IMR-90 (cell line): ENCODE measurements around the gene MPPED2. TPM values are rescaled to one million over a fixed set of nuclear protein-coding genes. Genes with fewer than 3 reads are reported as not detected.

ENCODE experiments used
- ATAC-seq: fragments of 200-7000 bp; cut with Tn5 transposase; 2 replicates; pipeline ENCODE4 v1.9.1; 2020; ENCODE audit warnings: low read depth, mild to moderate bottlenecking, moderate library complexity
- BruUV-seq: library from RNA; stranded (reverse); fragments of 400-500 nt; replicated peaks from 2 replicates; lab custom pipeline; 2021; lab: Mats Ljungman, UMichigan
- CTCF ChIA-PET: fragments of 300-600 bp; formaldehyde crosslinking; extraction: SDS; loops from one replicate; lab custom pipeline; 2021; ENCODE audit warnings: antibody characterized with exemption; lab: Yijun Ruan, JAX
- POLR2A ChIA-PET: fragments of 300-600 bp; sonication (Branson Sonifier 250); formaldehyde crosslinking; loops from one replicate; lab custom pipeline; 2022; ENCODE audit warnings: antibody characterized with exemption; ENCODE audit not compliant: unreplicated experiment; lab: Charles Lee
- DNase-seq: peaks from one replicate; pipeline ENCODE4 v3.0.0; 2013
- H2AFZ ChIP-seq: replicated peaks from 2 replicates; pipeline ENCODE3; 2013; ENCODE audit warnings: low read length, mild to moderate bottlenecking; ENCODE audit not compliant: poor library complexity
- H2AK5ac ChIP-seq: 2 replicates; pipeline ENCODE4 v1.6.1; 2013; ENCODE audit warnings: low read depth, low read length, inconsistent platforms
- H2AK9ac ChIP-seq: replicated peaks from 2 replicates; pipeline ENCODE3; 2013; ENCODE audit warnings: mild to moderate bottlenecking, low read depth, low read length, moderate library complexity; ENCODE audit not compliant: poor library complexity
- H2BK120ac ChIP-seq: 2 replicates; pipeline ENCODE4 v1.6.1; 2013; ENCODE audit warnings: low read depth, low read length, inconsistent platforms
- H2BK15ac ChIP-seq: 3 replicates; pipeline ENCODE4 v1.6.1; 2013; ENCODE audit warnings: low read depth, low read length, inconsistent platforms
- H2BK20ac ChIP-seq: 2 replicates; pipeline ENCODE4 v1.6.1; 2013; ENCODE audit warnings: low read depth, mild to moderate bottlenecking, inconsistent platforms, low read length, moderate library complexity
- H2BK5ac ChIP-seq: 2 replicates; pipeline ENCODE4 v1.6.1; 2013; ENCODE audit warnings: mild to moderate bottlenecking, low read depth, low read length, inconsistent platforms; ENCODE audit not compliant: poor library complexity, severe bottlenecking
- H3K14ac ChIP-seq: replicated peaks from 2 replicates; pipeline ENCODE4 v1.6.1; 2013; ENCODE audit warnings: low read depth, low read length, inconsistent platforms
- H3K18ac ChIP-seq: 2 replicates; pipeline ENCODE4 v1.6.1; 2013; ENCODE audit warnings: low read depth, low read length, control low read depth
- H3K23ac ChIP-seq: 2 replicates; pipeline ENCODE4 v1.6.1; 2013; ENCODE audit warnings: low read depth, low read length, inconsistent platforms
- H3K27ac ChIP-seq: 2 replicates; pipeline ENCODE4 v1.5.1; 2013; ENCODE audit warnings: mild to moderate bottlenecking, control low read depth, low read length; ENCODE audit not compliant: insufficient read depth
- H3K27me3 ChIP-seq: 2 replicates; pipeline ENCODE4 v1.6.1; 2013; ENCODE audit warnings: low read length; ENCODE audit not compliant: control insufficient read depth, insufficient read depth
- H3K36me3 ChIP-seq: 2 replicates; pipeline ENCODE4 v1.6.1; 2013; ENCODE audit warnings: low read length, mixed read lengths; ENCODE audit not compliant: control insufficient read depth, insufficient read depth
- H3K4ac ChIP-seq: 2 replicates; pipeline ENCODE4 v1.6.1; 2013; ENCODE audit warnings: low read depth, low read length, inconsistent platforms
- H3K4me1 ChIP-seq: 2 replicates; pipeline ENCODE4 v1.6.1; 2013; ENCODE audit warnings: low read length, mixed read lengths; ENCODE audit not compliant: control insufficient read depth, insufficient read depth
- H3K4me2 ChIP-seq: 2 replicates; pipeline ENCODE4 v1.6.1; 2013; ENCODE audit warnings: low read depth, mild to moderate bottlenecking, control low read depth, low read length, moderate library complexity
- H3K4me3 ChIP-seq: 2 replicates; pipeline ENCODE4 v1.5.1; 2013; ENCODE audit warnings: low read depth, mild to moderate bottlenecking, control low read depth, low read length, moderate library complexity; ENCODE audit not compliant: insufficient read depth
- H3K56ac ChIP-seq: 2 replicates; pipeline ENCODE4 v1.6.1; 2013; ENCODE audit warnings: low read length, inconsistent platforms; ENCODE audit not compliant: insufficient read depth; ENCODE audit errors: extremely low read depth
- H3K79me1 ChIP-seq, 2 experiments: 2 replicates each; pipeline ENCODE4 v1.6.1; 2013; ENCODE audit warnings: low read length in 2 of 2, inconsistent platforms in 1 of 2, low read depth in 1 of 2
- H3K9ac ChIP-seq: 2 replicates; pipeline ENCODE4 v1.6.1; 2013; ENCODE audit warnings: low read depth, low read length, control low read depth
- H3K9me1 ChIP-seq: 2 replicates; pipeline ENCODE4 v1.6.1; 2013; ENCODE audit warnings: low read length, inconsistent platforms; ENCODE audit not compliant: insufficient read depth
- H3K9me3 ChIP-seq: 2 replicates; pipeline ENCODE4 v1.6.1; 2013; ENCODE audit warnings: low read length; ENCODE audit not compliant: control insufficient read depth, insufficient read depth
- H4K20me1 ChIP-seq: 2 replicates; pipeline ENCODE4 v1.6.1; 2013; ENCODE audit warnings: low read length, inconsistent platforms; ENCODE audit not compliant: insufficient read depth
- H4K5ac ChIP-seq: 2 replicates; pipeline ENCODE4 v1.6.1; 2013; ENCODE audit warnings: mild to moderate bottlenecking, low read depth, low read length, control low read depth
- H4K8ac ChIP-seq, 2 experiments: 2 replicates each; pipeline ENCODE4 v1.6.1; 2013; ENCODE audit warnings: low read depth in 2 of 2, low read length in 2 of 2, control low read depth in 1 of 2, inconsistent platforms in 1 of 2
- H4K91ac ChIP-seq: 2 replicates; pipeline ENCODE4 v1.6.1; 2013; ENCODE audit warnings: low read depth, low read length, inconsistent platforms; ENCODE audit not compliant: insufficient read depth
- BHLHE40 ChIP-seq: fragments of 150-350 bp; IDR thresholded peaks from 2 replicates; pipeline ENCODE4 v1.6.1; 2016; ENCODE audit warnings: mild to moderate bottlenecking, low read depth, low read length
- CEBPB ChIP-seq: IDR thresholded peaks from 2 replicates; pipeline ENCODE4 v1.6.1; 2012; ENCODE audit warnings: low read depth, low read length, improper control_type of control experiment
- ELK1 ChIP-seq: fragments of 150-350 bp; IDR thresholded peaks from 2 replicates; pipeline ENCODE4 v1.6.1; 2016; ENCODE audit warnings: low read depth, mild to moderate bottlenecking, low read length, moderate library complexity, borderline replicate concordance
- FOS ChIP-seq: fragments of 150-350 bp; IDR thresholded peaks from 2 replicates; pipeline ENCODE4 v1.6.1; 2016; ENCODE audit warnings: low read depth, low read length
- MAFK ChIP-seq: IDR thresholded peaks from 2 replicates; pipeline ENCODE4 v1.6.1; 2012; ENCODE audit warnings: low read depth, low read length, improper control_type of control experiment
- MAZ ChIP-seq: IDR thresholded peaks from 2 replicates; pipeline ENCODE4 v1.6.1; 2012; ENCODE audit warnings: low read depth, mild to moderate bottlenecking, low read length, improper control_type of control experiment, moderate library complexity, borderline replicate concordance
- MXI1 ChIP-seq: IDR thresholded peaks from 2 replicates; pipeline ENCODE4 v1.6.1; 2012; ENCODE audit warnings: low read depth, mild to moderate bottlenecking, low read length, moderate library complexity, borderline replicate concordance
- NFE2L2 ChIP-seq: fragments of 150-350 bp; IDR thresholded peaks from 2 replicates; pipeline ENCODE4 v1.6.1; 2016; ENCODE audit warnings: low read depth, mild to moderate bottlenecking, low read length
- POLR2A ChIP-seq: IDR thresholded peaks from 2 replicates; pipeline ENCODE4 v1.6.1; 2012; ENCODE audit warnings: mild to moderate bottlenecking, low read depth, low read length
- RAD21 ChIP-seq: IDR thresholded peaks from 2 replicates; pipeline ENCODE4 v1.6.1; 2012; ENCODE audit warnings: low read length, improper control_type of control experiment
- RFX5 ChIP-seq: IDR thresholded peaks from 2 replicates; pipeline ENCODE4 v1.8.0; 2012; ENCODE audit warnings: low read depth, mild to moderate bottlenecking, low read length, moderate library complexity
- SMC3 ChIP-seq: fragments of 150-350 bp; IDR thresholded peaks from 2 replicates; pipeline ENCODE4 v1.6.1; 2016; ENCODE audit warnings: low read depth, mild to moderate bottlenecking, antibody characterized with exemption, low read length, moderate library complexity
- WGBS, 2 experiments: methylation state at CpG; one replicate each; pipeline versions ENCODE4 v1.1.5 to v1.1.7; 2013; ENCODE audit warnings: missing lambda C conversion rate in 2 of 2; ENCODE audit not compliant: insufficient read length in 1 of 2; ENCODE audit errors: extremely low coverage in 2 of 2; 5-methylcytosine and 5-hydroxymethylcytosine counted together
- dilution Hi-C: fragments of 300-500 bp; cut with HindIII; formaldehyde crosslinking; loops from one replicate; pipeline ENCODE4 v1.14.3; 2018; ENCODE audit warnings: low sequenced_read_pairs; ENCODE audit not compliant: unreplicated experiment
- in situ Hi-C: fragments of 300-500 bp; cut with MboI; formaldehyde crosslinking; loops from 3 replicates; pipeline ENCODE4 v1.14.3; 2019; ENCODE audit warnings: low sequenced_read_pairs, inconsistent platforms, mixed read lengths
- intact Hi-C: fragments of 100-400 bp; cut with micrococcal nuclease; formaldehyde crosslinking; loops from 2 replicates; pipeline ENCODE4 v1.10.0; 2022
- polyA plus RNA-seq, 3 experiments: library from polyadenylated mRNA; depleted of rRNA; stranded (reverse); fragments of >200 nt; gene quantifications; 2 replicates each; pipeline ENCODE4 v1.2.3, GENCODE V29; 2012; ENCODE audit warnings: low replicate concordance in 1 of 3
- total RNA-seq: library from RNA; depleted of rRNA; stranded (reverse); fragments of >200 nt; gene quantifications from 2 replicates; pipeline ENCODE4 v1.2.3, GENCODE V29; 2012

The MPPED2 gene
- total and polyA plus RNA-seq, 2 of the 4 experiments (the other 2 are of a cell fraction): 0.10 TPM; not detected in 1

DNA sequence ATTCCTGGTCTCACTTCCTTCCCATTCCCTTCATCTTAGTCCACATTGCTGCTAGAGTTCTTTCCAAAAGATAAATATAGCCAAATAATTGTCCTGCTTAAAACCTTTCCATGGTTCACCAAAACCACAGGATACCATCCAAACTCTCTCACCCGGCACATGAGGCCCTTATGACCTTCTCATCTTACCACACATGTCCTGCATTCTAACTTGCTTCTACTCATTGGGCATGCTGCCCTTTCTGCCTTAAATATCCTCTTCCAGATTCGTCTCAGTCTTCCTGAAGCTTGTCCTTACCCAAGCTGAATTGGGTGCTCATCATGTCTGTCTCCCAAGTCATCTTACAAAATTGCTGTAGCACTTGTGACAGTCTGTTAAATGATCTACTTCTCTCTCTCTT lies 114.9 kb downstream of the MPPED2 start:
- Histone ChIP-seq H3K9me3 (no peaks in the 10 kb centered on the region), H3K18ac (no peak overlapping the region), H2BK15ac (no peak overlapping the region), H3K4me3 (no peak overlapping the region), H2AFZ (no peak overlapping the region), H4K20me1 (no peaks in the 10 kb centered on the region), H2BK120ac (no peak overlapping the region), H3K79me1 (no peaks in the 10 kb centered on the region), H3K9me1 (no peaks in the 10 kb centered on the region), H4K5ac (no peak overlapping the region), H3K27ac (no peak overlapping the region), H3K23ac (no peak overlapping the region), H3K4ac (no peak overlapping the region), H3K14ac (no peak overlapping the region), H3K4me2 (no peak overlapping the region), H3K9ac (no peak overlapping the region), H2BK20ac (no peak overlapping the region), H3K27me3 (no peaks in the 10 kb centered on the region), H4K8ac (no peak overlapping the region), H3K4me1 (no peaks in the 10 kb centered on the region), H2AK9ac (no peak overlapping the region), H3K36me3 (no peaks in the 10 kb centered on the region), H2AK5ac (no peak overlapping the region), H4K91ac (no peak overlapping the region), H2BK5ac (no peak overlapping the region), H3K56ac (no peak overlapping the region)
- WGBS, 2 experiments: 71% methylated on average over 1 of the region's 2 CpGs; no CpG with 5 or more reads in 1 of the 2 experiments
- no TSS peak for BruUV-seq
- TF ChIP-seq FOS: no peak
- TF ChIP-seq RFX5: no peak
- no peak for TF ChIP-seq NFE2L2
- TF ChIP-seq MXI1: no peak
- no peak for TF ChIP-seq MAFK
- TF ChIP-seq SMC3: no peak
- TF ChIP-seq CEBPB: no peak
- TF ChIP-seq BHLHE40: no peak
- TF ChIP-seq MAZ: no peak
- no peak for TF ChIP-seq POLR2A
- TF ChIP-seq RAD21: no peak
- no peak for TF ChIP-seq ELK1
- ATAC-seq (no peak), DNase-seq (no peak)
- ChIA-PET CTCF (no interaction called here), POLR2A (interaction anchor here (0.6 kb wide), 1 partner anchor 71 kb away, joined by 3 read pairs; no protein-coding TSS in a partner anchor)
- intact Hi-C loops: no loop called here
- in situ Hi-C loops: no loop called here
- dilution Hi-C loops: no loop called here
